WERI-Rb-1 (cell line): ENCODE results near the gene ALCAM.

Source experiments
- DNase-seq: peaks from one replicate; pipeline ENCODE4 v3.0.0-alpha.2; 2020
- H3K27ac ChIP-seq: fragments of 250-450 bp; sonication (Bioruptor Pico); 2 replicates; pipeline ENCODE4 v1.5.1; 2020; ENCODE audit warnings: mild to moderate bottlenecking, moderate library complexity
- H3K27me3 ChIP-seq: fragments of 250-450 bp; sonication (Bioruptor Pico); 2 replicates; pipeline ENCODE4 v1.5.1; 2021; ENCODE audit warnings: mild to moderate bottlenecking, low read depth, moderate library complexity; ENCODE audit not compliant: insufficient read depth, severe bottlenecking
- H3K36me3 ChIP-seq: fragments of 250-450 bp; sonication (Bioruptor Pico); 2 replicates; pipeline ENCODE4 v1.5.1; 2020; ENCODE audit warnings: mild to moderate bottlenecking, moderate library complexity
- H3K4me3 ChIP-seq: 2 replicates; pipeline ENCODE4 v1.5.1; 2011; ENCODE audit warnings: low read depth, mild to moderate bottlenecking, control low read depth, low read length
- H3K9me3 ChIP-seq: fragments of 250-450 bp; sonication (Bioruptor Pico); 2 replicates; pipeline ENCODE4 v1.5.1; 2021; ENCODE audit warnings: mild to moderate bottlenecking, moderate library complexity; ENCODE audit not compliant: severe bottlenecking
- TF ChIP-seq, protein P1 (sequence below): IDR thresholded peaks from 2 replicates; pipeline ENCODE4 v1.5.1; 2011; ENCODE audit warnings: low read depth, mild to moderate bottlenecking, control low read depth, inconsistent platforms, low read length

ALCAM gene

DNA sequence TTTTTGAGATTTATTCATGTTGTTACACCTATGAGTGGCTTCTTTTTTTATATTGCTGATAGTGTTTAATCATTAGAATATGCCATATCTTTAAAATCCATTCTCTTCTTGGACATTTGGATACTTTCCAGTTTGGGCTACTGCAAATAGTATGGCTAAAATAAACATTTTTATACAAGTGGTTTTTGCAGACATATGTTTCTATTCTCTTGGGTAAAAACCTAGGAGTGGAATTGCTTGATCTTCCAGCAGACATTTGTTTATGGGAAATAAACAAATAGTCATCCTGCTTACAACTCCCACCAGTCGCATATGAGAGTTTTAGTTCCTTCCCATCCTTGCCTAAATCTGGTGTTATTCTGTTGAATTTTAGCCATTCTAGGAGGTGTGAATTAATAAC is 193.1 kb downstream of the ALCAM start:
- H3K9me3 ChIP-seq, result no peaks in the 10 kb centered on the region
- TF ChIP-seq, protein P1, sequence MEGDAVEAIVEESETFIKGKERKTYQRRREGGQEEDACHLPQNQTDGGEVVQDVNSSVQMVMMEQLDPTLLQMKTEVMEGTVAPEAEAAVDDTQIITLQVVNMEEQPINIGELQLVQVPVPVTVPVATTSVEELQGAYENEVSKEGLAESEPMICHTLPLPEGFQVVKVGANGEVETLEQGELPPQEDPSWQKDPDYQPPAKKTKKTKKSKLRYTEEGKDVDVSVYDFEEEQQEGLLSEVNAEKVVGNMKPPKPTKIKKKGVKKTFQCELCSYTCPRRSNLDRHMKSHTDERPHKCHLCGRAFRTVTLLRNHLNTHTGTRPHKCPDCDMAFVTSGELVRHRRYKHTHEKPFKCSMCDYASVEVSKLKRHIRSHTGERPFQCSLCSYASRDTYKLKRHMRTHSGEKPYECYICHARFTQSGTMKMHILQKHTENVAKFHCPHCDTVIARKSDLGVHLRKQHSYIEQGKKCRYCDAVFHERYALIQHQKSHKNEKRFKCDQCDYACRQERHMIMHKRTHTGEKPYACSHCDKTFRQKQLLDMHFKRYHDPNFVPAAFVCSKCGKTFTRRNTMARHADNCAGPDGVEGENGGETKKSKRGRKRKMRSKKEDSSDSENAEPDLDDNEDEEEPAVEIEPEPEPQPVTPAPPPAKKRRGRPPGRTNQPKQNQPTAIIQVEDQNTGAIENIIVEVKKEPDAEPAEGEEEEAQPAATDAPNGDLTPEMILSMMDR, result no peak
- H3K4me3 ChIP-seq, result no peak overlapping the region
- H3K27me3 ChIP-seq, result no peaks in the 10 kb centered on the region
- no peak for DNase-seq
- no peak overlapping the region for H3K27ac ChIP-seq
- H3K36me3 ChIP-seq, result no peaks in the 10 kb centered on the region

GRCh38 chr3:105561876-105562275 is 195.2 kb downstream of the ALCAM start:
- TF ChIP-seq, protein P1, result no peak
- Histone ChIP-seq H3K4me3 (no peak overlapping the region), H3K27me3 (no peaks in the 10 kb centered on the region), H3K9me3 (no peaks in the 10 kb centered on the region), H3K27ac (no peak overlapping the region), H3K36me3 (no peaks in the 10 kb centered on the region)
- no peak for DNase-seq

GRCh38 chr3:105564546-105565288 is 198.0 kb downstream of the ALCAM start:
- no peaks in the 10 kb centered on the region for H3K27me3 ChIP-seq
- DNase-seq, result no peak
- no peak overlapping the region for H3K27ac ChIP-seq
- H3K4me3 ChIP-seq, result no peak overlapping the region
- no peaks in the 10 kb centered on the region for H3K36me3 ChIP-seq
- TF ChIP-seq, protein P1, result no peak
- no peaks in the 10 kb centered on the region for H3K9me3 ChIP-seq

GRCh38 chr3:105571005-105571404 is 204.3 kb downstream of the ALCAM start:
- H3K9me3 ChIP-seq, result no peaks in the 10 kb centered on the region
- no peaks in the 10 kb centered on the region for H3K36me3 ChIP-seq
- TF ChIP-seq, protein P1, result no peak

GRCh38 chr3:105572501-105572900 is 205.8 kb downstream of the ALCAM start:
- no peaks in the 10 kb centered on the region for H3K36me3 ChIP-seq
- no peaks in the 10 kb centered on the region for H3K27me3 ChIP-seq
- TF ChIP-seq, protein P1, result no peak
- H3K27ac ChIP-seq, result no peak overlapping the region
- no peaks in the 10 kb centered on the region for H3K9me3 ChIP-seq
- no peak overlapping the region for H3K4me3 ChIP-seq
- no peak for DNase-seq

More at GRCh38 chr3:105571005-105571404, 204.3 kb downstream of the ALCAM start:
- no peak for DNase-seq
- Histone ChIP-seq H3K27ac (no peak overlapping the region), H3K27me3 (no peaks in the 10 kb centered on the region), H3K4me3 (no peak overlapping the region)

GRCh38 chr3:105579439-105579838 is 212.7 kb downstream of the ALCAM start:
- Histone ChIP-seq H3K27ac (no peak overlapping the region), H3K9me3 (no peaks in the 10 kb centered on the region), H3K4me3 (no peak overlapping the region), H3K27me3 (no peaks in the 10 kb centered on the region), H3K36me3 (no peaks in the 10 kb centered on the region)
- no peak for DNase-seq
- TF ChIP-seq, protein P1, result no peak
